HG02759 (cell line): ENCODE measurements around the gene KDM6A.
"Not testable (repeated sequence)": the region's sequence is repeated elsewhere in the genome, so short reads cannot be mapped to it uniquely, and the experiment has no call there.

Experiments
- ATAC-seq: cut with Tn5 transposase; IDR thresholded peaks from one replicate; pipeline ENCODE4 v1.9.1; 2021; ENCODE audit warnings: mild to moderate bottlenecking, moderate library complexity; ENCODE audit not compliant: unreplicated experiment

KDM6A gene

DNA sequence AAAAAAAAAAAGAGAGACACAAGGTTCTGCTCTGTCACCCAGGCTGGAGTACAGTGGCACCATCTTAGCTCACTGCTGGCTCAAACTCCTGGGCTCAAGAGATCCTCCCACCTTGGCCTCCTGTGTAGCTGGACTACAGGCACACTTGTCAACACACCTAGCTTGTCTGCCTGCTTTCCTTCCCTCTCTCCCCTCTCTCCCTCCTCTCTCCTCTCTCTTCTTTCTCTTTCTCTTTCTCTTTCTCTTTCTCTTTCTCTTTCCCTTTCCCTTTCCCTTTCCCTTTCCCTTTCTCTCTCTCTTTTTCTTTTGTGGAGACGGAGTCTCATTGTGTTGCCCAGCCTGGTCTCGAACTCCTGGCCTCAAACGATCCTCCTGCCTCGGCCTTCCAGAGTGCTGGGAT is 195.6 kb downstream of the KDM6A start:
- ATAC-seq: no peak

DNA sequence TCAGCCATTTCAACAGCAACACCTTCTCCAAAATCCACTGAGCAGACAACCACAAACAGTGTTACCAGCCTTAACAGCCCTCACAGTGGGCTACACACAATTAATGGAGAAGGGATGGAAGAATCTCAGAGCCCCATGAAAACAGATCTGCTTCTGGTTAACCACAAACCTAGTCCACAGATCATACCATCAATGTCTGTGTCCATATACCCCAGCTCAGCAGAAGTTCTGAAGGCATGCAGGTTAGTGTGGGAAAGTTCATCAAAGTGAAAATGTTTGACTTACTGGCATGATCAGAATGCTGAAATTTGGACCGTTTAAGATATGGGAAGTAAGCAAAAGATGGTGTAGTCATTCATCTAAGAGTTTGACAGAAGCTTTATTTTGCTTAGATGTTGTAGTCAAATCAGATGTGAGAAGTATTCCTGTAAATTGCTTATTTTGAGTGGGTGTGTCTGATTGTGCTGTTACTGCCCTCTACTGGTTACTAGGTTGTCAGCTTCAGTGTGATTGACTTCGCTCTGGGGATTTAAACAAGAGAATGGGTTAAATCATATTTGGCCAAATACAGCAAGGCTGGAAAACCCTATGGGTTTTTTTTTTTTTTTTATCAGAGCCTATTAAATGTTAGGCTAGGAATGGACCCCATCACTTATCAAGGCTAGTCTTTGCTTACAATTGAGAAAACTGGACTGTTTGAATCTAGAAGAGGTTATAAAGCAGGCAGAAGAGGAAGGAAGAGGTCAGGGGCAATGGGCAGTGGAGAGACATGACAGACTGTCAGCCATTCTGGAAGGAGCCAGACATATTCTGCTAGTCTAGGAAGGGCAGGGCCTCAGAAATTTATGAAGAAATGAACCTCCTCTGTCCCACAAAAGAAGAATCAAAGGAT is 197.4 kb downstream of the KDM6A start:
- no peak for ATAC-seq

- ATAC-seq: not testable (repeated sequence)
Observed at GRCh38 chrX:45073011-45073410, 200.0 kb downstream of the KDM6A start.

DNA sequence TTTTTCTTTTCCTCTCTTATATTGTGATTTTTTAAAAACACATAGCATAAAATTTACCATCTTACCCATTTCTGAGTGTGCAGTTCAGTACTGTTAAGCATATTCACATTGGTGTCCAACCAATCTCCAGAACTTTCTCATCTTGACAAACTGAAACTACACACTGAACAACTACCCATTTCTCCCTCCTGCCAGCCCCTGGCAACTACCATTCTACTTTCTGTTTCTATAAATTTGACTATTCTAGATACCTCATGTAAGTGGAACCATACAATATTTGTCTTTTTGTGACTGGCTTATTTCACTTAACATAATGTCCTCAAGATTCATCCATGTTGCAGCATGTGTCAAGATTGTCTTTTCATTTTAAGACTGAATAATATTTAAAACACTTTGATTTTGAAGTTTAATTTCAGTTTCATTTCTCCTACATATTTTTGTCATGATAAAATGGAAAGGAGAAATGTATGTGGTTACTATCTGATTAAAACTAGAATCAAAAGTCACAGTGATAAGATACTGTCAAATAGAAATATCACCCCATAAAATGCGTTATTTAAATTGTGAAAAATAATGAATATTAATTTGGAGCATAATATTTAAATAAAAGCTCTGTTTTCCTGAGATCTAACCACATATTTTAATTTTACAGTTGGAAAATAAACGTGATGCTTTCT is 204.9 kb downstream of the KDM6A start:
- peak; percentile 62 for ATAC-seq

GRCh38 chrX:45083314-45083713 is 210.3 kb downstream of the KDM6A start:
- ATAC-seq: no peak

DNA sequence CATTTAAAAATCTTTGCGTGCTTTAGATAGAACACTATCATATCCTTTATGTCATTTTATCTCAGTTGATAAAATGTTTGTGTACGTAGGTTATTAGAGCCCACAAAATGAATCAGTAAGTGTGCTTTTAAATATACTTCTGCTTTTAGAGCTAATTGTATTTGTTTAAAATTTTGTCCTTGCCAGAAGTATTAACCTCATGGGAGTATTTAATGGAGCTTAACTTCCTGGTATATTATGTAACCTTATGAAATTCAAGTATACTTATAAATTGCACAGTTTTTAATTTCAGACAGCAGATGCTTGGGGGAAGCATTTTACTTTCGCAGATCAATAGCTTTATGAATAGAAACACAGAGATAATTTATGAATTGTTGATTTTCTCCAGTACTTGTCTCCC is 237.5 kb downstream of the KDM6A start:
- no peak for ATAC-seq

- ATAC-seq: no peak
Observed at GRCh38 chrX:45126158-45126557, 253.2 kb downstream of the KDM6A start.

DNA sequence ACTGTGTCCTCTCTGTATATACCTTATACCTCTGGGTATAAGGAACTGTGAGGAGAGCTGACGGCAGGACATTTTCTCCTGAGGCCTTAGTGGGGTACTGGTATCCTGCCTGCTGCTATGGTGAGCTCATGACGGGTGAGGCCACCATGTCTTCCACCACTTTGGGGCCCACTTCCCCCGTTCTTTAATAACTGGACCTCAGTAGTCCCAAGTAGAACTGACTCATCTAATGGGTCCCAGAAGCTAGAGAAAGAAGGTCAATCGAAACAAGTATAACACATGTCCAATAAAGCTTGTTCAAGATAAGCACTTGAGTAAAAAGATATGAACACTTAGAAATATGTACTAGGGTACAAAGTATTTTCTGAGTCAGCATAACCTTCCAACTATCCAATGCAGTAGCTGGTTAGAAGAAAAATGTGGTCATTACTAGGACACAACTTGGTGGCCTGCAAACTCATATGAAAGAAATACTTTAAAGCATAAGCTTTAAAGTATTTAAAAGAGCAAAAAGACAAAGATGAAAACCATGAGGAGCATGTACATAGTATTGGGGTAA is 256.0 kb downstream of the KDM6A start:
- ATAC-seq: no peak

DNA sequence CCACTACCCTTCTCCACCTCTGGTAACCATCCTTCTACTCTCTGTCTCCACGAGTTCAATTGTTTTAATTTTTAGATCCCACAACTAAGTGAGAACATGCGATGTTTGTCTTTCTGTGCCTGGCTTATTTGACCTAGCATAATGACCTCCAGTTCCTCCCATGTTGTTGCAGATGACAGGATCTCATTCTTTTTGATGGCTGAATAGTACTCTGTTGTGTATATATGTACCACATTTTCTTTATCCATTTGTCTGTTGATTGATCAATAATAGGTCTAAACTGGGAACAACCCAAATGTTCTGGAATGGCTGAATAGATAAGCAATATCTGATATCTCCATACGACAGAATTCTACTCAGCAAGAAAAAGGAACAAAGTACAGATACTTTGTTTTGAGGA is 260.5 kb downstream of the KDM6A start:
- ATAC-seq: no peak

GRCh38 chrX:45134315-45134731 is 261.3 kb downstream of the KDM6A start:
- no peak for ATAC-seq

DNA sequence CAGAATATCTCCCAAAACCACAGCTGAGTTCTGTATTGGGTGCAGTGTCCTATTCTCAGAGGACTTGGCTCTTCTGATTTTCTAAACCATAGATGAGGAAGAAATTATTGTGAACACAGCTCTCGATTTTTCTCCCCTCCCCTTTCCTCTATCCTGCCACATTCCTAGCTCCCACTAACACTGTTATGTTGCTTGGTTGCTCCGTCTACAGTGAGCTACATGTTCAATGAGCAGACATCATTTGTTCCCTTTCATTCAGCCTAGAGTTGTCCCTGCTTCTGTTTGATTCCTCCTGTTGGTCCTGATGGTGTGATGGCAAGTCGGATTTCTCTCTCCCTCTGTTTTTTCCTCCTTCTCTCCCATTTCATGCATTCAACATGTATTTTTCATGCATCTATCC is 261.8 kb downstream of the KDM6A start:
- ATAC-seq: no peak

DNA sequence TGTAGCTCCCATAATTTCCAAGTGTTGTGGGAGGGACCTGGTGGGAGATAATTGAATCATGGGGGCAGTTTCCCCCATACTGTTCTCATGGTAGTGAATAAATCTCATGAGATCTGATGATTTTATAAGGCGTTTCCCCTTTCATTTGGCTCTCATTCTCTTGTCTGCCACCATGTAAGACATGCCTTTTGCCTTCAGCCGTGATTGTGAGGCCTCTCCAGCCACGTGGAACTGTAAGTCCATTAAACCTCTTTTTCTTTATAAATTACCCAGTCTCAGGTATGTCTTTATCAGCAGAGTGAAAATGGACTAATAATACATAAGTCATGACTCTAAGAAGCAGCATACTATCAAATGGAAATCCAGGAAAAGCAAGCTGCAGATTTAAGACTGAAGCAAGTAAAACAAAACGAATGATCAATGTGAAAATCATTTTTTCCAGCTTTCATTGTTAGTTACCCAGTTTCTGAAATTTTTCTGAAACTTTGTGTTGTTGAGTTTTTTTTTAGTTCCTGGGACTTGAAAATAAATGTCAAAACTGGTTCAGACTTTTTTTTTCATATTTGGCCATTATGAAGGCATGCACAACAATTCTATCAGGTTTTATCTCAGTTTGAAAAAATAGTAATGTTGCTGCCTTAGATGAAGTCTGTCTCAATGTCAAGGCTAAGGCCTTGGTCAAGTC is 262.5 kb downstream of the KDM6A start:
- ATAC-seq: not testable (repeated sequence)

GRCh38 chrX:45137531-45137930 is 264.5 kb downstream of the KDM6A start:
- no peak for ATAC-seq

- no peak for ATAC-seq
Observed at GRCh38 chrX:45138525-45138924, 265.5 kb downstream of the KDM6A start.

- no peak for ATAC-seq
Observed at GRCh38 chrX:45140812-45141211, 267.8 kb downstream of the KDM6A start.

GRCh38 chrX:45142185-45142584 is 269.2 kb downstream of the KDM6A start:
- ATAC-seq: no peak

DNA sequence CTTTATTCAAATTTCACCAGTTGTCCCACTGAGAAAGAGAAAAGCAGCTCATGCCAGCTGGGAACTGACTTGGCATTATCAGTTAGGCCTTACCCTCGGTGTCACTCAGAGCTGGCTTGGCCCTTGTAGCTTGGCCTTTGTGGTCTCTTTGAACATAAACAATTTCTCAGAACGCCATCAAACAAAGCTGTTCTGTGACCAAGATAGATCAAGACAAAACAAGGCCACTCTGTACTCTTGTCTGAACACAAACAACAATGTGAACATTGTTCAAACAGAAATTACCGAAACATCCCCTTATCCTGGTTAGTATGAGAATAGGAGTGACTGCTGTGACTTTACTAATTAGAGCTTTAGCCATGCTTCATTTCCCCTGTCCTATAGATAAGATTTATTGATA is 270.5 kb downstream of the KDM6A start:
- ATAC-seq: no peak

DNA sequence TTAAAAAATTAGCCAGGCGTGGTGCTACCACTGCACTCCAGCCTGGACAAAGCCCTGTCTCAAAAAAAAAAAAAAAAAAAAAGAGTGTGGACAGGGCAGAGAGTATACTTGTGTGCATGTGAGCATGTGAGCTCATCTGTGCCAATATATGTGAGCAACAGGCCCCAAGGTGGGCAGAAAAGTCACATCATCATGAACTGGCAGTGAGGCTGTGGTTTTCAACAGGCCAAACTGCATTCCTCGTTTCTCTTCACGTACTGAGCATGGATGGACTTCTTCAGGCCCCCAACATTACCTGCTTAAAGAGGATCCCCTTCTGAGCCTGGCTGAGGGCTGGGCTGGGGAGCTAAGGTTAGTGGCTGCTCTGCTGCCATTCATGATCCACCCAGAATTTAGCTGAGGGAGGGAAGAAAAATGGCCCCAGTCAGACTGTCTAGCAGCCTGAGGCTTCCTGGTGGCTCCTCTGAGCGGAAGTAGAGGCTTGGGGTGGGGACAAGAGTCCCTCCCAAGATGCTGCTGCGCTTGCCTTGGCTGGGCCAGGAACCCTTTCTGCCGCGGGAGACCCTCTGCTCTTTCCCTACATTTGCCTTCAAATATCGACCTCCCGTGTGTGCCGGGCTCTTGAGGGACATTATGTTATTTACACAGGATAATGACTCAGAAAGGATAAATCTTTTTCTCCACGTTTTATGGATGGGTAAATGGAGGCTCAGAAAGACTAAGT is 272.7 kb downstream of the KDM6A start:
- ATAC-seq: no peak

- ATAC-seq: no peak
Observed at GRCh38 chrX:45150821-45151220, 277.8 kb downstream of the KDM6A start.

DNA sequence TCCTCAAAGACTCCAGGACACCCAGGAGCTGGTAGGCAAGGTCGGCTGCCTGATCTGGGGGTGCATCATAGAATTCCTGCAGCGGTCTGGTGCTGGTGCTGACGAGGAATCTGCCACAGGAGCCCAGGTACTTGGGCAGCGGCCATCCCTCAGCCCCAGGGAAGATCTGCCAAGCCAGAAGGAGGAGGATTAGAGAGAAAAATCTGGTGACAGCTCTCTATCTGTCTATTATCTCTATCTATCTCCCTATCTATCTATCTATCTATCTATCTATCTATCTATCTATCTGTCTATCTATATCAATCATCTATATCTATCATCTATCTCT is 281.0 kb downstream of the KDM6A start:
- no peak for ATAC-seq

GRCh38 chrX:45154462-45154861 is 281.5 kb downstream of the KDM6A start:
- no peak for ATAC-seq
